CD14-positive monocyte (primary cell): Measurements from ENCODE around the gene SEC22A. TPM values are rescaled to one million over a fixed set of nuclear protein-coding genes. Genes with fewer than 3 reads are reported as not detected.

Source experiments
- DNase-seq, 3 donors: peaks; one replicate each; pipeline ENCODE4 v3.0.0-alpha.2; 2011 to 2022
- H2AFZ ChIP-seq: 2 replicates; pipeline ENCODE4 v1.6.0; 2012; ENCODE audit warnings: mild to moderate bottlenecking, low read depth, low read length, inconsistent platforms; ENCODE audit not compliant: insufficient read depth, poor library complexity, severe bottlenecking
- H3K27ac ChIP-seq, 2 donors: 1 replicate in 1 of 2; 2 replicates in 1 of 2; pipeline ENCODE4 v1.5.1; 2012 to 2013; ENCODE audit warnings: low read length in 2 of 2, control low read depth in 1 of 2, inconsistent platforms in 1 of 2, low read depth in 1 of 2, mild to moderate bottlenecking in 1 of 2
- H3K27me3 ChIP-seq, 2 donors: one replicate each; pipeline versions ENCODE4 v1.6.0 to v1.6.1; 2011 to 2013; ENCODE audit warnings: low read length in 2 of 2; ENCODE audit not compliant: control insufficient read depth in 2 of 2, insufficient read depth in 2 of 2
- H3K36me3 ChIP-seq, 2 donors: replicated peaks in 1 of 2; 1 replicate in 1 of 2; 2 replicates in 1 of 2; pipeline versions ENCODE4 v1.5.1 to v1.6.1; 2012 to 2013; ENCODE audit warnings: low read length in 2 of 2, control low read depth in 1 of 2, inconsistent platforms in 1 of 2, mild to moderate bottlenecking in 1 of 2; ENCODE audit not compliant: insufficient read depth in 2 of 2, control insufficient read depth in 1 of 2
- H3K4me1 ChIP-seq, 2 donors: 1 replicate in 1 of 2; 2 replicates in 1 of 2; pipeline versions ENCODE4 v1.5.1 to v1.6.1; 2012 to 2013; ENCODE audit warnings: low read length in 2 of 2, control low read depth in 1 of 2, inconsistent platforms in 1 of 2, mild to moderate bottlenecking in 1 of 2, moderate library complexity in 1 of 2; ENCODE audit not compliant: insufficient read depth in 2 of 2, control insufficient read depth in 1 of 2
- H3K4me2 ChIP-seq: replicated peaks from 2 replicates; pipeline ENCODE3; 2012; ENCODE audit warnings: low read length, moderate library complexity, mild to moderate bottlenecking; ENCODE audit not compliant: poor library complexity, severe bottlenecking; ENCODE audit errors: extremely low read depth
- H3K4me3 ChIP-seq, 3 experiments: fragments of 200-600 bp in 1 of 3; sonication (generic) in 1 of 3; replicated peaks in 1 of 3; 1 replicate in 2 of 3; 2 replicates in 1 of 3; pipeline ENCODE4 v1.5.1; 2011 to 2013; ENCODE audit warnings: low read length in 3 of 3, mild to moderate bottlenecking in 3 of 3, control low read depth in 2 of 3, low read depth in 2 of 3, inconsistent platforms in 1 of 3, moderate library complexity in 1 of 3
- H3K79me2 ChIP-seq: 2 replicates; pipeline ENCODE4 v1.6.0; 2012; ENCODE audit warnings: mild to moderate bottlenecking, control low read depth, inconsistent platforms, low read length, moderate library complexity; ENCODE audit not compliant: insufficient read depth
- H3K9ac ChIP-seq: 2 replicates; pipeline ENCODE4 v1.6.0; 2017; ENCODE audit warnings: low read length, mild to moderate bottlenecking; ENCODE audit not compliant: insufficient read depth, poor library complexity, severe bottlenecking
- H3K9me3 ChIP-seq, 2 donors: replicated peaks in 1 of 2; 1 replicate in 1 of 2; 2 replicates in 1 of 2; pipeline versions ENCODE4 v1.5.1 to v1.6.1; 2012 to 2013; ENCODE audit warnings: low read length in 2 of 2, control low read depth in 1 of 2; ENCODE audit not compliant: control insufficient read depth in 1 of 2, insufficient read depth in 1 of 2
- H4K20me1 ChIP-seq: 2 replicates; pipeline ENCODE4 v1.6.0; 2012; ENCODE audit warnings: mild to moderate bottlenecking, low read length, control low read depth, moderate library complexity; ENCODE audit not compliant: insufficient read depth
- H3K27ac Mint-ChIP-seq, 7 donors: one replicate each; pipeline ENCODE4 v1.8.0; 2020; ENCODE audit warnings: mild to moderate bottlenecking in 7 of 7, mixed read lengths in 7 of 7, moderate library complexity in 6 of 7, inconsistent platforms in 2 of 7
- H3K27me3 Mint-ChIP-seq, 3 donors: one replicate each; pipeline ENCODE4 v1.8.0; 2021 to 2022; ENCODE audit warnings: low read depth in 3 of 3, mild to moderate bottlenecking in 3 of 3, mixed read lengths in 3 of 3, moderate library complexity in 3 of 3, inconsistent platforms in 1 of 3
- H3K36me3 Mint-ChIP-seq, 2 donors: one replicate each; pipeline ENCODE4 v1.8.0; 2020; ENCODE audit warnings: mixed read lengths in 2 of 2, inconsistent platforms in 1 of 2, mild to moderate bottlenecking in 1 of 2
- H3K4me1 Mint-ChIP-seq: one replicate; pipeline ENCODE4 v1.8.0; 2020; ENCODE audit warnings: mild to moderate bottlenecking, mixed read lengths
- H3K4me3 Mint-ChIP-seq, 2 donors: one replicate each; pipeline ENCODE4 v1.8.0; 2020; ENCODE audit warnings: mild to moderate bottlenecking in 2 of 2, mixed read lengths in 2 of 2, moderate library complexity in 1 of 2
- H3K9me3 Mint-ChIP-seq, 7 donors: one replicate each; pipeline ENCODE4 v1.8.0; 2020 to 2022; ENCODE audit warnings: mixed read lengths in 7 of 7, mild to moderate bottlenecking in 6 of 7, moderate library complexity in 6 of 7, inconsistent platforms in 2 of 7
- WGBS: methylation state at CpG from one replicate; pipeline ENCODE4 v1.1.5; 2013; ENCODE audit warnings: missing lambda C conversion rate; ENCODE audit not compliant: insufficient coverage; 5-methylcytosine and 5-hydroxymethylcytosine counted together
- intact Hi-C, 2 donors: fragments of 100-400 bp; cut with micrococcal nuclease; formaldehyde crosslinking; loops; one replicate each; pipeline versions ENCODE4 v1.15.0 to v1.15.1; 2023
- polyA plus RNA-seq, 3 donors: library from polyadenylated mRNA; depleted of rRNA in 1 of 3; unstranded in 2 of 3; stranded (reverse) in 1 of 3; fragments of 300-500 nt in 2 of 3; fragments of >200 nt in 1 of 3; fragmentation: Illumina TruSeq in 2 of 3; gene quantifications; 1 replicate in 2 of 3; 2 replicates in 1 of 3; pipeline ENCODE4 v1.2.3, GENCODE V29; 2012 to 2021
- TF ChIP-seq, protein P1 (sequence below): fragments of 200-600 bp; IDR thresholded peaks from one replicate; pipeline ENCODE4 v1.8.0; 2022; ENCODE audit warnings: antibody characterized with exemption, mild to moderate bottlenecking

The SEC22A gene
- polyA plus RNA-seq, 3 donors: 6.4 to 11.0 (median 8.8) TPM

DNA sequence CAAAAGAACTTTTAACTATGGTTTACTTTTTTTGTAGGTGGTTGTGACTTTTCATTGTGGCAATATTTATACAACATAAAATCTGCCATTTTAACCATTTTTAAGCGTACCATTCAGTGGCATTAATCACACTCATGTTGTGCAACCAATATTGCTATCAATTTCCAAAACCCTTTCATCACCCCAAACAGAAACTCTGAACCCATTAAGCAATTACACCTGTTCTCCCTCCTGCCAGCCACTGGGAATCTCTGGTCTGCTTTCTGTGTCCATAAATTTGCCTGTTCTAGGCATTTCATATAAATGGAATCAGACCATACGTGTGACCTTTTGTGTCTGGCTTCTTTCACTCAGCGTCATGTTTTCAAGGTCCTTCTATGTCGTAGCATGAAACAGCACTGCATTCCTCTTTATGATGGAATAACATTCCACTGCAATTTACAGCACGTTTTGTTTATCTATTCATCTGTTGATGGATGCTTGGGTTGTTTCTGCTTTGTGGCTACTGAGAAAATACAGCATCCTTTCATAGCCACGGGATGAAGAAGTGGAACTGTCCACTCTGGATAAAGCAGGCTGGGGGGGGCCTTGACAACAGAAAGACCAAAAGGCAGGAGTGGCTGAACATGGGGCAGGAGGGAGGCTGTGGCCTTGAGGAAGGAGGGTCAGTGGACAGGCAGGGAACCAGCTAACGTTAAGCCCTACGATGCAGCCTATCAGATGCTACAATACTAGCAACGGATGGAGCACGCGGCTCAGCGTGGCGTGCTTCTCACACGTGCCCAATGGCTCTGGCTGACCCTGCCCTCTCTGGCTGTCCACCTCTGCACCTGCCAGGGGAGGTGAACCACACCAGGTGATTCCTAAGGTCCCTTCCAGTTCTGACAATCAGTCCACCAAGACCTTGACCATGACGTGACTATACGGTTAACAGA lies 110.9 kb downstream of the SEC22A start:
- H3K4me3 ChIP-seq: no peak overlapping the region
- WGBS: 89% methylated on average over 12 of the region's 16 CpGs
- no peaks in the 10 kb centered on the region for H3K36me3 ChIP-seq
- no peak for DNase-seq
- Mint-ChIP-seq H3K4me1 (no peaks in the 10 kb centered on the region), H3K27me3 (peaks cover 11 to 15% (median 15%) of the 10 kb centered on the region in 3 donors), H3K4me3 (no peak overlapping the region), H3K36me3 (no peaks in the 10 kb centered on the region), H3K27ac (peak overlapping the region in 1 of 7 donors; percentile 47), H3K9me3 (peaks cover 0 to 2% (median 0%) of the 10 kb centered on the region in 7 donors)
- H4K20me1 ChIP-seq: no peaks in the 10 kb centered on the region
- no peaks in the 10 kb centered on the region for H3K9me3 ChIP-seq
- TF ChIP-seq, protein P1, sequence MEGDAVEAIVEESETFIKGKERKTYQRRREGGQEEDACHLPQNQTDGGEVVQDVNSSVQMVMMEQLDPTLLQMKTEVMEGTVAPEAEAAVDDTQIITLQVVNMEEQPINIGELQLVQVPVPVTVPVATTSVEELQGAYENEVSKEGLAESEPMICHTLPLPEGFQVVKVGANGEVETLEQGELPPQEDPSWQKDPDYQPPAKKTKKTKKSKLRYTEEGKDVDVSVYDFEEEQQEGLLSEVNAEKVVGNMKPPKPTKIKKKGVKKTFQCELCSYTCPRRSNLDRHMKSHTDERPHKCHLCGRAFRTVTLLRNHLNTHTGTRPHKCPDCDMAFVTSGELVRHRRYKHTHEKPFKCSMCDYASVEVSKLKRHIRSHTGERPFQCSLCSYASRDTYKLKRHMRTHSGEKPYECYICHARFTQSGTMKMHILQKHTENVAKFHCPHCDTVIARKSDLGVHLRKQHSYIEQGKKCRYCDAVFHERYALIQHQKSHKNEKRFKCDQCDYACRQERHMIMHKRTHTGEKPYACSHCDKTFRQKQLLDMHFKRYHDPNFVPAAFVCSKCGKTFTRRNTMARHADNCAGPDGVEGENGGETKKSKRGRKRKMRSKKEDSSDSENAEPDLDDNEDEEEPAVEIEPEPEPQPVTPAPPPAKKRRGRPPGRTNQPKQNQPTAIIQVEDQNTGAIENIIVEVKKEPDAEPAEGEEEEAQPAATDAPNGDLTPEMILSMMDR: no peak
- no peak overlapping the region for H2AFZ ChIP-seq
- H3K4me2 ChIP-seq: no peak overlapping the region
- H3K27ac ChIP-seq: no peak overlapping the region
- no peaks in the 10 kb centered on the region for H3K4me1 ChIP-seq
- no peaks in the 10 kb centered on the region for H3K27me3 ChIP-seq
- no peaks in the 10 kb centered on the region for H3K79me2 ChIP-seq
- H3K9ac ChIP-seq: no peak overlapping the region
- intact Hi-C loops: no loop called here

DNA sequence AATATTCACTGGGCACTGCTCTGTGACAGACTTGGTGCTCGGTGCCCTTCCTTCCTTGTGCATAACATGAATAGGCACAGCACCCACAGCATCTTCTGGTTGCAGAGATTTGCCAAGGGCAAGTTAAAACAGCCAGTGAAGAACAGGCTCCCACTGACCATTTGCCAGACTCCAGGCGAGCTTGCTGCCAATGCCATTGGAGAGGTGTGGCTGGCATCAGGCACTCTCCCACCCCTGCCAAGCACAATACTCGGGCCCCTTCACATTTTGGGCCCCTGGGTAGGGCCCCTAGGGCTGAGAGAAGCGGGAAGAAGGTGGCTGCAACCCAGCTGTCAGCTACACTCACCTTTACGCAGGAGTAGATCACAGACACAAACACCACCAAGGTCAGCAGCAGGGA lies 112.1 kb downstream of the SEC22A start:
- 73% methylated on average over 2 of the region's 5 CpGs for WGBS

More for the DNA sequence above, 112.1 kb downstream of the SEC22A start:
- no peaks in the 10 kb centered on the region for H4K20me1 ChIP-seq
- H3K9ac ChIP-seq: no peak overlapping the region
- H3K27ac ChIP-seq: no peak overlapping the region
- H3K9me3 Mint-ChIP-seq: peaks cover 0 to 2% (median 0%) of the 10 kb centered on the region in 7 donors
- no peaks in the 10 kb centered on the region for H3K79me2 ChIP-seq
- H3K27me3 Mint-ChIP-seq: peaks cover 12 to 18% (median 15%) of the 10 kb centered on the region in 3 donors
- TF ChIP-seq, protein P1: no peak
- no peak overlapping the region for H3K27ac Mint-ChIP-seq
- no peak overlapping the region for H3K4me2 ChIP-seq
- intact Hi-C loops: no loop called here
- H3K4me1 Mint-ChIP-seq: no peaks in the 10 kb centered on the region
- no peaks in the 10 kb centered on the region for H3K9me3 ChIP-seq
- H3K4me3 Mint-ChIP-seq: no peak overlapping the region
- H3K4me3 ChIP-seq: no peak overlapping the region
- no peaks in the 10 kb centered on the region for H3K4me1 ChIP-seq
- DNase-seq: no peak
- no peaks in the 10 kb centered on the region for H3K36me3 ChIP-seq
- H2AFZ ChIP-seq: no peak overlapping the region
- H3K27me3 ChIP-seq: no peaks in the 10 kb centered on the region
- H3K36me3 Mint-ChIP-seq: no peaks in the 10 kb centered on the region
